IMR-90 (cell line): ENCODE measurements around the gene PHF11.

Experiments used
- BHLHE40 ChIP-seq: fragments of 150-350 bp; IDR thresholded peaks from 2 replicates; pipeline ENCODE4 v1.6.1; 2016; ENCODE audit warnings: mild to moderate bottlenecking, low read depth, low read length
- CHD1 ChIP-seq: IDR thresholded peaks from 2 replicates; pipeline ENCODE4 v1.6.1; 2012; ENCODE audit warnings: low read depth, low read length, improper control_type of control experiment
- FOS ChIP-seq: fragments of 150-350 bp; IDR thresholded peaks from 2 replicates; pipeline ENCODE4 v1.6.1; 2016; ENCODE audit warnings: low read depth, low read length
- MAFK ChIP-seq: IDR thresholded peaks from 2 replicates; pipeline ENCODE4 v1.6.1; 2012; ENCODE audit warnings: low read depth, low read length, improper control_type of control experiment
- MXI1 ChIP-seq: IDR thresholded peaks from 2 replicates; pipeline ENCODE4 v1.6.1; 2012; ENCODE audit warnings: low read depth, mild to moderate bottlenecking, low read length, moderate library complexity, borderline replicate concordance
- POLR2A ChIP-seq: IDR thresholded peaks from 2 replicates; pipeline ENCODE4 v1.6.1; 2012; ENCODE audit warnings: mild to moderate bottlenecking, low read depth, low read length
- RAD21 ChIP-seq: IDR thresholded peaks from 2 replicates; pipeline ENCODE4 v1.6.1; 2012; ENCODE audit warnings: low read length, improper control_type of control experiment
- RCOR1 ChIP-seq: IDR thresholded peaks from 2 replicates; pipeline ENCODE4 v1.6.1; 2012; ENCODE audit warnings: mild to moderate bottlenecking, low read length, improper control_type of control experiment; ENCODE audit not compliant: insufficient replicate concordance
- RFX5 ChIP-seq: IDR thresholded peaks from 2 replicates; pipeline ENCODE4 v1.8.0; 2012; ENCODE audit warnings: low read depth, mild to moderate bottlenecking, low read length, moderate library complexity
- SMC3 ChIP-seq: fragments of 150-350 bp; IDR thresholded peaks from 2 replicates; pipeline ENCODE4 v1.6.1; 2016; ENCODE audit warnings: low read depth, mild to moderate bottlenecking, antibody characterized with exemption, low read length, moderate library complexity
- TF ChIP-seq, protein P1 (sequence below): conservative IDR thresholded peaks from 2 replicates; pipeline ENCODE4 v1.5.1; 2012; ENCODE audit warnings: mild to moderate bottlenecking, low read depth, low read length, improper control_type of control experiment
- TF ChIP-seq, protein P2 (sequence below): fragments of 150-350 bp; IDR thresholded peaks from 2 replicates; pipeline ENCODE4 v1.6.1; 2016; ENCODE audit warnings: low read depth, mild to moderate bottlenecking, low read length, moderate library complexity, borderline replicate concordance
- TF ChIP-seq, protein P3 (sequence below): fragments of 150-350 bp; IDR thresholded peaks from 2 replicates; pipeline ENCODE4 v1.6.1; 2017; ENCODE audit warnings: mild to moderate bottlenecking, antibody characterized with exemption, low read length, low read depth

DNA sequence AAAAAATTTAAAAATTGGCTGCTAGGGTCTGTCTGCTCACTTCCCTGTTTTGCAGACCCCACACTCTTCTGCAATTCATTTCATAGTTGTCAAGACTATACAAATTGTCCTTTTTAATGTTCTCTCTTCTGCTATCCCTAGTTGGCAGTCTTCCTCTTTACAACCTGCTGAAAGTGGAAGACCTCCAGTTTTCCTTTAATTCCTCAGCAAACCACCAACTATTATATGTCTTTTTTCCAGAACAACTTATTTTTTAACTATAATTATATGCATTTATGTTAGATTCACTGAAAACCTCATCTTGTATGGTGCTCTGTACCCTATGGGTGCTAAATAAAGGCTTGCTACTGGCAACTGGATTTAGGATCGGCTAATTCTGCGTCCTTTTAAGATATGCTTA lies 1.1 kb upstream of the PHF11 start:
- TF ChIP-seq, protein P1, sequence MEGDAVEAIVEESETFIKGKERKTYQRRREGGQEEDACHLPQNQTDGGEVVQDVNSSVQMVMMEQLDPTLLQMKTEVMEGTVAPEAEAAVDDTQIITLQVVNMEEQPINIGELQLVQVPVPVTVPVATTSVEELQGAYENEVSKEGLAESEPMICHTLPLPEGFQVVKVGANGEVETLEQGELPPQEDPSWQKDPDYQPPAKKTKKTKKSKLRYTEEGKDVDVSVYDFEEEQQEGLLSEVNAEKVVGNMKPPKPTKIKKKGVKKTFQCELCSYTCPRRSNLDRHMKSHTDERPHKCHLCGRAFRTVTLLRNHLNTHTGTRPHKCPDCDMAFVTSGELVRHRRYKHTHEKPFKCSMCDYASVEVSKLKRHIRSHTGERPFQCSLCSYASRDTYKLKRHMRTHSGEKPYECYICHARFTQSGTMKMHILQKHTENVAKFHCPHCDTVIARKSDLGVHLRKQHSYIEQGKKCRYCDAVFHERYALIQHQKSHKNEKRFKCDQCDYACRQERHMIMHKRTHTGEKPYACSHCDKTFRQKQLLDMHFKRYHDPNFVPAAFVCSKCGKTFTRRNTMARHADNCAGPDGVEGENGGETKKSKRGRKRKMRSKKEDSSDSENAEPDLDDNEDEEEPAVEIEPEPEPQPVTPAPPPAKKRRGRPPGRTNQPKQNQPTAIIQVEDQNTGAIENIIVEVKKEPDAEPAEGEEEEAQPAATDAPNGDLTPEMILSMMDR = no peak
- no peak for TF ChIP-seq POLR2A
- TF ChIP-seq MXI1 = no peak
- no peak for TF ChIP-seq MAFK
- TF ChIP-seq, protein P2, sequence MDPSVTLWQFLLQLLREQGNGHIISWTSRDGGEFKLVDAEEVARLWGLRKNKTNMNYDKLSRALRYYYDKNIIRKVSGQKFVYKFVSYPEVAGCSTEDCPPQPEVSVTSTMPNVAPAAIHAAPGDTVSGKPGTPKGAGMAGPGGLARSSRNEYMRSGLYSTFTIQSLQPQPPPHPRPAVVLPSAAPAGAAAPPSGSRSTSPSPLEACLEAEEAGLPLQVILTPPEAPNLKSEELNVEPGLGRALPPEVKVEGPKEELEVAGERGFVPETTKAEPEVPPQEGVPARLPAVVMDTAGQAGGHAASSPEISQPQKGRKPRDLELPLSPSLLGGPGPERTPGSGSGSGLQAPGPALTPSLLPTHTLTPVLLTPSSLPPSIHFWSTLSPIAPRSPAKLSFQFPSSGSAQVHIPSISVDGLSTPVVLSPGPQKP = no peak
- no peak for TF ChIP-seq RFX5
- no peak for TF ChIP-seq BHLHE40
- TF ChIP-seq RCOR1 = no peak
- no peak for TF ChIP-seq SMC3
- no peak for TF ChIP-seq FOS
- TF ChIP-seq, protein P3, sequence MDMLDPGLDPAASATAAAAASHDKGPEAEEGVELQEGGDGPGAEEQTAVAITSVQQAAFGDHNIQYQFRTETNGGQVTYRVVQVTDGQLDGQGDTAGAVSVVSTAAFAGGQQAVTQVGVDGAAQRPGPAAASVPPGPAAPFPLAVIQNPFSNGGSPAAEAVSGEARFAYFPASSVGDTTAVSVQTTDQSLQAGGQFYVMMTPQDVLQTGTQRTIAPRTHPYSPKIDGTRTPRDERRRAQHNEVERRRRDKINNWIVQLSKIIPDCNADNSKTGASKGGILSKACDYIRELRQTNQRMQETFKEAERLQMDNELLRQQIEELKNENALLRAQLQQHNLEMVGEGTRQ = no peak
- TF ChIP-seq RAD21 = no peak
- no peak for TF ChIP-seq CHD1
